ENCODE results near the gene TNN.

DNA sequence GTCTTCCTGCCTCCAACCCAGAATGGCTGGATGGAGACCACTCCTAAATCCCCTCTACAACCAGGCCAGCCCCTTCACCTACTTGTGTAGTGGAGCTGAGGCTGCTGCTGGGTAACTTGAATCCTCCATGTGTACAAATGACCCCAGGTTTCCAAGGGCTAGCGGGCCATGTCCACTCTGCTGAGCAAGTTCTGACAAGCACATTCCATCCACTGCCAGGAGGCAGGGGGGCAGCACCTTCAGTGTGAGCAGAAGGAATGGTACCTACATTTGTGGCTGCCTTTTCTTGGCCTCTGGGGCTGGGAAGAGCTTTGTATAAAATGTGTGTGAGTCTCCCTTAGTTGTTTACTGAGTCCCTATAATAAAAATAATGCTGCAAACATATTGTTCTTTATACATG is 110.4 kb downstream of the TNN start:
- TF ChIP-seq POLR2AphosphoS5 (IDR thresholded peaks at IDR 0.05; ENCODE audit: low read depth): no peak
- TF ChIP-seq CREB1 (CRISPR knock-in tag; IDR thresholded peaks at IDR 0.05; ENCODE audit: low read depth): no peak
- TF ChIP-seq, protein P1, sequence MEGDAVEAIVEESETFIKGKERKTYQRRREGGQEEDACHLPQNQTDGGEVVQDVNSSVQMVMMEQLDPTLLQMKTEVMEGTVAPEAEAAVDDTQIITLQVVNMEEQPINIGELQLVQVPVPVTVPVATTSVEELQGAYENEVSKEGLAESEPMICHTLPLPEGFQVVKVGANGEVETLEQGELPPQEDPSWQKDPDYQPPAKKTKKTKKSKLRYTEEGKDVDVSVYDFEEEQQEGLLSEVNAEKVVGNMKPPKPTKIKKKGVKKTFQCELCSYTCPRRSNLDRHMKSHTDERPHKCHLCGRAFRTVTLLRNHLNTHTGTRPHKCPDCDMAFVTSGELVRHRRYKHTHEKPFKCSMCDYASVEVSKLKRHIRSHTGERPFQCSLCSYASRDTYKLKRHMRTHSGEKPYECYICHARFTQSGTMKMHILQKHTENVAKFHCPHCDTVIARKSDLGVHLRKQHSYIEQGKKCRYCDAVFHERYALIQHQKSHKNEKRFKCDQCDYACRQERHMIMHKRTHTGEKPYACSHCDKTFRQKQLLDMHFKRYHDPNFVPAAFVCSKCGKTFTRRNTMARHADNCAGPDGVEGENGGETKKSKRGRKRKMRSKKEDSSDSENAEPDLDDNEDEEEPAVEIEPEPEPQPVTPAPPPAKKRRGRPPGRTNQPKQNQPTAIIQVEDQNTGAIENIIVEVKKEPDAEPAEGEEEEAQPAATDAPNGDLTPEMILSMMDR (conservative IDR thresholded peaks at IDR 0.05; ENCODE audit: low read depth in 2 of 2): peak in 1 of 2 experiments; percentile 16; a peak in 1 of 4 replicates

Data from GM23338 (cell line).